Progenitor cell of endocrine pancreas (in vitro differentiated cells): ENCODE results near the gene PYGB. TPM values are rescaled to one million over a fixed set of nuclear protein-coding genes. Genes with fewer than 3 reads are reported as not detected.

Experiments used
- DNase-seq: peaks from one replicate; pipeline ENCODE4 v3.0.0; 2021; ENCODE audit warnings: low spot score; ENCODE audit not compliant: unreplicated experiment
- H3K27ac Mint-ChIP-seq: 2 replicates; pipeline ENCODE4 v1.8.0; 2021; ENCODE audit warnings: mild to moderate bottlenecking, moderate library complexity, mixed read lengths
- H3K27me3 Mint-ChIP-seq: 2 replicates; pipeline ENCODE4 v1.8.0; 2021; ENCODE audit warnings: mixed read lengths
- H3K36me3 Mint-ChIP-seq: 2 replicates; pipeline ENCODE4 v1.8.0; 2022; ENCODE audit warnings: mixed read lengths; ENCODE audit not compliant: insufficient read depth
- H3K4me1 Mint-ChIP-seq: 2 replicates; pipeline ENCODE4 v1.8.0; 2021; ENCODE audit warnings: low read depth, mixed read lengths
- H3K4me3 Mint-ChIP-seq: 2 replicates; pipeline ENCODE4 v1.8.0; 2021; ENCODE audit warnings: low read depth, mild to moderate bottlenecking, moderate library complexity, mixed read lengths
- H3K9me3 Mint-ChIP-seq: 2 replicates; pipeline ENCODE4 v1.8.0; 2021; ENCODE audit warnings: low read depth, mixed read lengths
- total RNA-seq: library from RNA; stranded (reverse); gene quantifications from 2 replicates; pipeline ENCODE4 v1.2.1, GENCODE V29; 2021
- TF ChIP-seq, protein P1 (sequence below): fragments of 200-600 bp; sonication (generic); IDR thresholded peaks from one replicate; pipeline ENCODE4 v1.5.0; 2021; ENCODE audit warnings: antibody characterized with exemption, mild to moderate bottlenecking; ENCODE audit not compliant: unreplicated experiment

PYGB gene
- total RNA-seq, 1 donor from 2014 or later, result 54.4 TPM

DNA sequence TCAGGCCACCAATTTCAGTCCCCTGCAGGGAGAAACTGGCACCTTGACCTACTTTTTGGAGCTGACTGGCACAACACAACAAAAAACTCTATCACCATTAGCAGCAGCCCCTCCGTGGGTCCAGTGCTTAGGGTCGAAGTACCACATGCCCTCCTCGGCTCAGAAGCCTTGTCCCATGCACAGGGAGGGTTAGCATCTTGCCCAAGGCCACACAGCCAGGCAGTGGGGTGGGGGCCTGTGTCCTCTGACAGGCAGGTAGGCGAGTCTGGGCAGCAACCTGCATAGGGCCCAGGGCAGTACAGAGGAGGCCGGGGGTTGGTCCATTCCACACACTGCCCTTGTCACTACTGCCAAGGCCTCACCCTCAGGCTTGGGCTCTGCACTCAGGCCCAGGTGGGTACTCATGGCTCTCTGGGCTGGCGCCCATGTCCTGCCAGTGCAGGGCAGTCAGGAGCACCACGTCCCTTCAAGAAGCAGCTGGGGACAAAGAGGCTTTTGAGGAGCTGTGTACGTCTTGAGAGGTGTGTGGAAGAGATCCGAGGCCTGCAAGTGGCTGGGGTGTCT is 53.6 kb downstream of the PYGB start:
- DNase-seq, result no peak
- Mint-ChIP-seq H3K27ac (no peak overlapping the region), H3K27me3 (no peaks in the 10 kb centered on the region), H3K4me1 (no peaks in the 10 kb centered on the region), H3K36me3 (peaks cover 3% of the 10 kb centered on the region), H3K4me3 (no peak overlapping the region), H3K9me3 (no peaks in the 10 kb centered on the region)
- TF ChIP-seq, protein P1, sequence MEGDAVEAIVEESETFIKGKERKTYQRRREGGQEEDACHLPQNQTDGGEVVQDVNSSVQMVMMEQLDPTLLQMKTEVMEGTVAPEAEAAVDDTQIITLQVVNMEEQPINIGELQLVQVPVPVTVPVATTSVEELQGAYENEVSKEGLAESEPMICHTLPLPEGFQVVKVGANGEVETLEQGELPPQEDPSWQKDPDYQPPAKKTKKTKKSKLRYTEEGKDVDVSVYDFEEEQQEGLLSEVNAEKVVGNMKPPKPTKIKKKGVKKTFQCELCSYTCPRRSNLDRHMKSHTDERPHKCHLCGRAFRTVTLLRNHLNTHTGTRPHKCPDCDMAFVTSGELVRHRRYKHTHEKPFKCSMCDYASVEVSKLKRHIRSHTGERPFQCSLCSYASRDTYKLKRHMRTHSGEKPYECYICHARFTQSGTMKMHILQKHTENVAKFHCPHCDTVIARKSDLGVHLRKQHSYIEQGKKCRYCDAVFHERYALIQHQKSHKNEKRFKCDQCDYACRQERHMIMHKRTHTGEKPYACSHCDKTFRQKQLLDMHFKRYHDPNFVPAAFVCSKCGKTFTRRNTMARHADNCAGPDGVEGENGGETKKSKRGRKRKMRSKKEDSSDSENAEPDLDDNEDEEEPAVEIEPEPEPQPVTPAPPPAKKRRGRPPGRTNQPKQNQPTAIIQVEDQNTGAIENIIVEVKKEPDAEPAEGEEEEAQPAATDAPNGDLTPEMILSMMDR, result no peak

DNA sequence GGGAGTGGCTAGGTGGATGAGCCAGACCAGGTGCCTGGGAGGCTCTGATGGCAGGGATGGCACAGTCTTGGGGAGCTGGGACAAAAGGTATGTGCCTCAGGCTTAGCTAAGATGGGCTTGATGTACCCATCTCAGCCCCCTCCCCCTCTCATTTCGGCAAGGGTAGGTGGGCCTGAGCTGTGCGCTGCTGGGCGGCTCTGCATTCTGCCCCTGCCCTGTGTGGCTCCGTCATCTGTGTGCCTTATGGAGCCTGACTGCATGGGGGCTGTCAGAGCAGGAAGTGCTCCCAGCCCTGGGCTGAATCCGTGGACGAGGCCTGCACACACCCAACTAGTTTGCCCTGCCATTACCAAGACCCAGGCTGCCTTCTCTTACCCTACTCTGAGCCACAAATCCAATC is 54.7 kb downstream of the PYGB start:
- no peak for DNase-seq
- TF ChIP-seq, protein P1, result no peak
- Mint-ChIP-seq H3K9me3 (no peaks in the 10 kb centered on the region), H3K27me3 (no peaks in the 10 kb centered on the region), H3K4me3 (no peak overlapping the region), H3K4me1 (no peaks in the 10 kb centered on the region), H3K36me3 (peaks cover 2% of the 10 kb centered on the region), H3K27ac (peak overlapping the region; percentile 56)

DNA sequence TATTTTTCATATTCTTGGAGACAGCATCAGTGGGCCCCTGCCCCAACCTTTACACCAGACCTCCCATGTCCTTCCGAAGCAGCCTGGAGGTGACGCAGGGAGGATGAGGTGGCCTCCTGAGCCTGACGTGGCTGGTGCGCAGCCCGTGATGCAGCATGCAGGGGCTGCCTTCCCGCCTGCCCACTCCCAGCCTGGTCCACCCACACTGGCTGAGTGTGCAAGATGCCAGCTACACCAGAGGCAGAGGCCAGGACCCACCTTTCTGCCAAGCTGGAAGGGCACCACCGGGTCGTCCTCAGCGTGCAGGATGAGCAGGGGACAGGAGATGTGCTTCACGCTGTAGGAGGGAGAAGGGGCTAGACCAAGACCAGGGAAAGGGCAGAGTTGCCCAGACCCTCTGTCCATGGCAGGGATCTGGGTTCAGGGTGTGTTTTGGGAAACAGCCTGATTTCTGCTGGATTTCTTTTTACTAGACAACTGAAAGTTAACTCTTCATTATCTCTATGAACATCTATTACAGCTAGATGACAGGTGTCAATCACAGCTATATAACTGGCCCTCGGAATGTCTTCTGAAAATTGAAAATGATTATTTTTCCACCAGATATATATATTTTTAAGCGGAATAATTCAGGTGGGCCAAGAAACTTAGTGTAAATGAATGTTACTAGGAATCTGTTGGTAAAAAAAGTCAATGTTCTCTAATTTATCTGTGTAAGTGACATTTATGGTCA is 55.6 kb downstream of the PYGB start:
- TF ChIP-seq, protein P1, result no peak
- no peaks in the 10 kb centered on the region for H3K9me3 Mint-ChIP-seq
- H3K4me3 Mint-ChIP-seq, result no peak overlapping the region
- DNase-seq, result no peak
- peak overlapping the region; percentile 56 for H3K27ac Mint-ChIP-seq
- H3K36me3 Mint-ChIP-seq, result peaks cover 2% of the 10 kb centered on the region
- no peaks in the 10 kb centered on the region for H3K27me3 Mint-ChIP-seq
- H3K4me1 Mint-ChIP-seq, result no peaks in the 10 kb centered on the region

DNA sequence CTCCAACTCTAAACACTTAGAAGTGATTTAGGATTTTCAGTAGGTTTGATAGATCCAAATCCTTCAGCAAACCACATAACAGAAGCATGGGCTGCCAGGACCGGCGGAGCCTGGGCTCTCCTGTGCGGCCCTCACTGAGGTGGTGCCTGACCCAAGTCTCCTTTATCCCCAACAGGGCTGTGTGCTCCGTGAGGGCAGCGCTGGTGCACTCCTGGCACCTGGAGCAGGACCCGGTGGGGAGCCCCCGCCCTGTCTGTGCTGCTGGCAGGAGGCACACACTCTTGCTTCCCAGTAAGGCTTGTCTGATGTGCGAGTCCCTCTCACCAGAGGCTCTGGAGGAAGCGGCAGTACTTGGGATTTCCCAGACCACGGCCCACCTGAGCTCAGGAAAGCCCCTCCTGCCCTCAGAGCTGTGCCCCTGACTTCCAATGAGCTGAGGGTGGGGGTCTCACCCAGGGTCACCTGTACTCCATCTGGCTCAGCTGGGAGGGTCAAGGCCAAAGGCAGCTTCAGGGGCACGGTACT is 56.2 kb downstream of the PYGB start:
- Mint-ChIP-seq H3K4me3 (no peak overlapping the region), H3K9me3 (no peaks in the 10 kb centered on the region), H3K27ac (no peak overlapping the region), H3K27me3 (no peaks in the 10 kb centered on the region), H3K36me3 (no peaks in the 10 kb centered on the region), H3K4me1 (no peaks in the 10 kb centered on the region)
- DNase-seq, result no peak
- TF ChIP-seq, protein P1, result no peak

DNA sequence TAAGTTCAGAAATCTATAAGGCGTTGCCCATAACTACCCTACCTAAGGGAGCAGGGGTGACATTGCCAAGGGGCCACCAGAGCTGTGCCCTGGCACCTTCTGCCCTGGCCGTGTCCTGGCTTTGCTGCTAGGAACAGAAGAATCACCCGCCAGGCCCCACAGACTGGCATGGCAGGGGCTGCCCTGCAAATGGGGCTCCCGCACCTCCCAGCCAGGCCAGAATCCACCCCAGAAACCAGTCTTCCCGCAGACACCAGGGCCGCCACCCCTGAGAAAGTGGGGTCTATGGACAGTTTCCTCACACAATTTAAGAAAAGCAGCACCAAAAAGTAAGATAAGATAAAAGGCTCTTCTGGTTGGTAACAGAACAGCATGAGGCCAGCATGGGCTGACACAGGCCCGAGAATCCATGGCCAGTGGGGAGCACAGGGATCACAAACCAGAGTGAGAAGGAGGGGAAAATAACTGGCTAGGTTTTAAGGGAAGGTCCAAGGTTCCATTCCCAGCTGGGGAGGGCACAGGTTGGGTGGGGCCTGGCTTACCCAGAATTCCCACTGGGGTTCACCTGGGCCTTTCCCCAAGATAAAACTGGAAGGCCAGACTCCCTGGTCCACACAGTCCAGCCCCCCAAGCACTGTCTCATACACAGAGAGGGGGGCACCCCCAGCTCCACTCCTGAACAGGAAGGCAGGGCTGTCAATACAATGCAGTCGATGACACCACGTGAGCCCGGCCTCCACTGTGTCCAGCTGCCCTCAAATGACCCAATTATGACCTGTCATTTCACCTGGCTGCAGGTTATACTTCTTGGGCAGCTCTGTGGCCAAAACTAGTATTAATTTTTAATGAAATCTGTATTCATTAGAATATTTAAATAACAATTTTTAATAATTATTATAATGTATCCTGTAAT is 59.4 kb downstream of the PYGB start:
- Mint-ChIP-seq H3K27me3 (no peaks in the 10 kb centered on the region), H3K27ac (peak overlapping the region; percentile 43), H3K36me3 (peaks cover 2% of the 10 kb centered on the region), H3K4me3 (no peak overlapping the region), H3K4me1 (peaks cover 8% of the 10 kb centered on the region), H3K9me3 (no peaks in the 10 kb centered on the region)
- no peak for DNase-seq
- TF ChIP-seq, protein P1, result no peak
